Keratinocyte (primary cell): ENCODE results near the gene FES. TPM values are rescaled to one million over a fixed set of nuclear protein-coding genes. Genes with fewer than 3 reads are reported as not detected.

ENCODE experiments used
- DNase-seq: peaks from one replicate; pipeline ENCODE4 v3.0.0-alpha.2; 2011; ENCODE audit warnings: low read depth, missing footprints, low spot score
- FAIRE-seq: peaks from 2 replicates; lab custom pipeline; 2011; peaks lifted over from hg19 to GRCh38; lab: Jason Lieb, UNC
- H2AFZ ChIP-seq: 2 replicates; pipeline ENCODE4 v1.6.0; 2012; ENCODE audit warnings: low read length, control low read depth, inconsistent platforms; ENCODE audit not compliant: control insufficient read depth
- H3K27ac ChIP-seq: 2 replicates; pipeline ENCODE4 v1.5.1; 2011; ENCODE audit warnings: low read length; ENCODE audit not compliant: control insufficient read depth, insufficient read depth
- H3K27me3 ChIP-seq: 3 replicates; pipeline ENCODE4 v1.6.0; 2011; ENCODE audit warnings: low read length; ENCODE audit not compliant: control insufficient read depth, insufficient read depth; ENCODE audit errors: extremely low read depth
- H3K36me3 ChIP-seq, 2 experiments: 2 replicates in 1 of 2; 3 replicates in 1 of 2; pipeline ENCODE4 v1.5.1; 2011; ENCODE audit warnings: low read length in 2 of 2, mild to moderate bottlenecking in 1 of 2; ENCODE audit not compliant: control insufficient read depth in 2 of 2, insufficient read depth in 2 of 2; ENCODE audit errors: extremely low read depth in 1 of 2
- H3K4me1 ChIP-seq: 3 replicates; pipeline ENCODE4 v1.5.1; 2011; ENCODE audit warnings: low read length; ENCODE audit not compliant: control insufficient read depth, insufficient read depth; ENCODE audit errors: extremely low read depth
- H3K4me2 ChIP-seq: 3 replicates; pipeline ENCODE4 v1.6.0; 2011; ENCODE audit warnings: low read depth, low read length; ENCODE audit not compliant: control insufficient read depth, insufficient read depth; ENCODE audit errors: extremely low read depth
- H3K4me3 ChIP-seq, 3 experiments: fragments of 200-600 bp in 1 of 3; sonication (generic) in 1 of 3; 2 replicates in 2 of 3; 3 replicates in 1 of 3; pipeline ENCODE4 v1.5.1; 2011 to 2016; ENCODE audit warnings: low read length in 3 of 3, mild to moderate bottlenecking in 3 of 3, control low read depth in 2 of 3, inconsistent platforms in 1 of 3, low read depth in 1 of 3, mixed read lengths in 1 of 3, mixed run types in 1 of 3, moderate library complexity in 1 of 3; ENCODE audit not compliant: control insufficient read depth in 2 of 3, insufficient read depth in 2 of 3; ENCODE audit errors: extremely low read depth in 1 of 3
- H3K79me2 ChIP-seq: 2 replicates; pipeline ENCODE4 v1.6.0; 2012; ENCODE audit warnings: low read length; ENCODE audit not compliant: control insufficient read depth, insufficient read depth
- H3K9ac ChIP-seq: 3 replicates; pipeline ENCODE4 v1.6.0; 2011; ENCODE audit warnings: low read length; ENCODE audit not compliant: control insufficient read depth, insufficient read depth; ENCODE audit errors: extremely low read depth
- H3K9me1 ChIP-seq: 3 replicates; pipeline ENCODE4 v1.6.0; 2011; ENCODE audit warnings: low read length; ENCODE audit not compliant: control insufficient read depth, insufficient read depth; ENCODE audit errors: extremely low read depth
- H3K9me3 ChIP-seq: 2 replicates; pipeline ENCODE4 v1.5.1; 2012; ENCODE audit warnings: low read depth, low read length; ENCODE audit not compliant: control insufficient read depth
- H4K20me1 ChIP-seq: 3 replicates; pipeline ENCODE4 v1.6.0; 2011; ENCODE audit warnings: low read length; ENCODE audit not compliant: control insufficient read depth, insufficient read depth; ENCODE audit errors: extremely low read depth
- CTCF ChIP-seq, 3 experiments: IDR thresholded peaks in 1 of 3; conservative IDR thresholded peaks in 1 of 3; optimal IDR thresholded peaks in 1 of 3; 2 replicates in 2 of 3; 3 replicates in 1 of 3; pipeline versions ENCODE3 to v1.5.1; 2011; ENCODE audit warnings: low read length in 3 of 3, mild to moderate bottlenecking in 3 of 3, moderate library complexity in 2 of 3, control low read depth in 1 of 3, inconsistent platforms in 1 of 3; ENCODE audit not compliant: insufficient read depth in 2 of 3; ENCODE audit errors: extremely low read depth in 1 of 3
- EZH2 ChIP-seq: IDR thresholded peaks from one replicate; pipeline ENCODE4 v1.6.1; 2012; ENCODE audit warnings: inconsistent platforms, mild to moderate bottlenecking, low read length, moderate library complexity
- dilution Hi-C: fragments of 300-500 bp; cut with MboI; formaldehyde crosslinking; loops from one replicate; pipeline ENCODE4 v1.7.0; 2020; ENCODE audit warnings: low sequenced_read_pairs; ENCODE audit not compliant: extremely low pct_ligation_motif_present
- polyA plus RNA-seq, 5 experiments: library from polyadenylated mRNA; depleted of rRNA in 3 of 5; stranded (reverse) in 3 of 5; stranded (forward) in 1 of 5; unstranded in 1 of 5; fragments of >200 nt; gene quantifications; 1 replicate in 1 of 5; 2 replicates in 3 of 5; 3 replicates in 1 of 5; pipeline versions ENCODE4 v1.2.1 to v1.2.3, GENCODE V29; 2011 to 2012; ENCODE audit warnings: missing spikeins in 2 of 5, low read depth in 1 of 5, low replicate concordance in 1 of 5

FES gene
- polyA plus RNA-seq, 1 donor (not counting 4 experiments of a cell fraction or from before 2014, with no cell fraction given) = 0.34 TPM

- H3K79me2 ChIP-seq = peaks cover 47% of the 10 kb centered on the region
- H3K9me3 ChIP-seq = no peaks in the 10 kb centered on the region
- peak overlapping the region; percentile 88 for H3K9ac ChIP-seq
- H3K4me3 ChIP-seq = peak overlapping the region; percentile 61 to 89 (median 88)
- peaks cover 49% of the 10 kb centered on the region for H3K4me1 ChIP-seq
- H3K27me3 ChIP-seq = no peaks in the 10 kb centered on the region
- FAIRE-seq (no peak), DNase-seq (no peak)
- peak overlapping the region; percentile 33 for H2AFZ ChIP-seq
- peak overlapping the region; percentile 92 for H3K27ac ChIP-seq
- peak overlapping the region; percentile 85 for H3K4me2 ChIP-seq
- no peak for TF ChIP-seq EZH2
- TF ChIP-seq CTCF (optimal IDR thresholded peaks at IDR 0.05 in 1 of 3, IDR thresholded peaks at IDR 0.05 in 1 of 3, conservative IDR thresholded peaks at IDR 0.05 in 1 of 3; ENCODE audit: extremely low read depth in 1 of 3, insufficient read depth in 2 of 3, low read length in 3 of 3) = no peak
- dilution Hi-C loops = no loop called here
- H4K20me1 ChIP-seq = no peaks in the 10 kb centered on the region
- peaks cover 5% of the 10 kb centered on the region for H3K9me1 ChIP-seq
- peaks cover under 1 to 4% of the 10 kb centered on the region in 2 experiments for H3K36me3 ChIP-seq
Measured at GRCh38 chr15:90870354-90871138, 13.8 kb upstream of the FES start.

GRCh38 chr15:90871139-90871715 lies 13.1 kb upstream of the FES start:
- Histone ChIP-seq H3K9me3 (no peaks in the 10 kb centered on the region), H3K27ac (peak overlapping the region; percentile 92), H2AFZ (peak overlapping the region; percentile 33), H3K9ac (peak overlapping the region; percentile 88), H3K4me1 (peaks cover 49% of the 10 kb centered on the region), H3K79me2 (peaks cover 52% of the 10 kb centered on the region), H3K4me3 (peak overlapping the region; percentile 61 to 89 (median 88)), H3K4me2 (peak overlapping the region; percentile 85), H3K36me3 (peaks cover 4 to 5% of the 10 kb centered on the region in 2 experiments), H3K27me3 (no peaks in the 10 kb centered on the region), H3K9me1 (peaks cover 5% of the 10 kb centered on the region), H4K20me1 (no peaks in the 10 kb centered on the region)
- FAIRE-seq (no peak), DNase-seq (no peak)
- dilution Hi-C loops = no loop called here
- no peak for TF ChIP-seq EZH2
- TF ChIP-seq CTCF (optimal IDR thresholded peaks at IDR 0.05 in 1 of 3, IDR thresholded peaks at IDR 0.05 in 1 of 3, conservative IDR thresholded peaks at IDR 0.05 in 1 of 3; ENCODE audit: extremely low read depth in 1 of 3, insufficient read depth in 2 of 3, low read length in 3 of 3) = no peak
